Naive thymus-derived CD4-positive, alpha-beta T cell (primary cell): Measurements from ENCODE around the gene SEMG2. TPM values are rescaled to one million over a fixed set of nuclear protein-coding genes. Genes with fewer than 3 reads are reported as not detected.

Experiments
- ATAC-seq: fragments of 150-1000 bp; cut with Tn5 transposase; 2 replicates; pipeline ENCODE4 v1.10.0; 2021; ENCODE audit warnings: mild to moderate bottlenecking, moderate library complexity
- CTCF ChIA-PET: fragments of 350-600 bp; sonication (Branson Sonifier 250); formaldehyde crosslinking; loops from one replicate; lab custom pipeline; 2021; ENCODE audit warnings: antibody characterized with exemption; lab: Charles Lee
- POLR2A ChIA-PET: fragments of 350-600 bp; sonication (Branson Sonifier 250); formaldehyde crosslinking; loops from one replicate; lab custom pipeline; 2021; ENCODE audit warnings: antibody characterized with exemption, inconsistent platforms; lab: Charles Lee
- DNase-seq, 9 donors: peaks; one replicate each; pipeline versions ENCODE4 v3.0.0 to v3.0.0-alpha.2; 2020 to 2022; ENCODE audit warnings: mixed read lengths in 1 of 9
- H3K27ac ChIP-seq: one replicate; pipeline ENCODE4 v1.7.0; 2013; ENCODE audit warnings: mild to moderate bottlenecking, low read depth, low read length, moderate library complexity
- H3K27me3 ChIP-seq, 2 donors: one replicate each; pipeline ENCODE4 v1.7.0; 2013; ENCODE audit warnings: low read length in 2 of 2, mild to moderate bottlenecking in 2 of 2, moderate library complexity in 2 of 2; ENCODE audit not compliant: control insufficient read depth in 2 of 2, insufficient read depth in 2 of 2
- H3K36me3 ChIP-seq, 3 experiments: 1 replicate in 2 of 3; 2 replicates in 1 of 3; pipeline ENCODE4 v1.7.0; 2013; ENCODE audit warnings: low read length in 3 of 3, mild to moderate bottlenecking in 3 of 3, moderate library complexity in 1 of 3; ENCODE audit not compliant: insufficient read depth in 3 of 3, control insufficient read depth in 2 of 3
- H3K4me1 ChIP-seq, 2 donors: one replicate each; pipeline ENCODE4 v1.7.0; 2013; ENCODE audit warnings: low read length in 2 of 2, mild to moderate bottlenecking in 2 of 2, moderate library complexity in 1 of 2; ENCODE audit not compliant: control insufficient read depth in 2 of 2, insufficient read depth in 2 of 2
- H3K4me3 ChIP-seq: 2 replicates; pipeline ENCODE4 v1.7.0; 2013; ENCODE audit warnings: mild to moderate bottlenecking, low read length
- H3K9me3 ChIP-seq, 3 experiments: 1 replicate in 2 of 3; 2 replicates in 1 of 3; pipeline ENCODE4 v1.7.0; 2013; ENCODE audit warnings: low read length in 3 of 3; ENCODE audit not compliant: control insufficient read depth in 2 of 3
- H3K27ac Mint-ChIP-seq, 9 donors: one replicate each; pipeline ENCODE4 v1.8.0; 2020 to 2022; ENCODE audit warnings: mixed read lengths in 9 of 9, mild to moderate bottlenecking in 8 of 9, moderate library complexity in 5 of 9, inconsistent platforms in 2 of 9
- H3K27me3 Mint-ChIP-seq, 5 donors: one replicate each; pipeline ENCODE4 v1.8.0; 2021 to 2022; ENCODE audit warnings: mixed read lengths in 5 of 5, mild to moderate bottlenecking in 1 of 5
- H3K36me3 Mint-ChIP-seq, 5 donors: one replicate each; pipeline ENCODE4 v1.8.0; 2020 to 2022; ENCODE audit warnings: mixed read lengths in 5 of 5, mild to moderate bottlenecking in 3 of 5, inconsistent platforms in 1 of 5
- H3K4me1 Mint-ChIP-seq, 7 donors: one replicate each; pipeline ENCODE4 v1.8.0; 2020 to 2022; ENCODE audit warnings: mixed read lengths in 7 of 7, mild to moderate bottlenecking in 3 of 7, inconsistent platforms in 1 of 7
- H3K4me3 Mint-ChIP-seq, 10 donors: one replicate each; pipeline ENCODE4 v1.8.0; 2020 to 2022; ENCODE audit warnings: mild to moderate bottlenecking in 10 of 10, mixed read lengths in 10 of 10, moderate library complexity in 6 of 10, inconsistent platforms in 2 of 10
- H3K9me3 Mint-ChIP-seq, 11 donors: one replicate each; pipeline ENCODE4 v1.8.0; 2020 to 2022; ENCODE audit warnings: mixed read lengths in 11 of 11, mild to moderate bottlenecking in 4 of 11, inconsistent platforms in 1 of 11, moderate library complexity in 1 of 11
- intact Hi-C, 2 donors: fragments of 100-400 bp; cut with micrococcal nuclease; formaldehyde crosslinking; loops; one replicate each; pipeline ENCODE4 v1.15.1; 2023
- polyA plus RNA-seq, 2 donors: library from polyadenylated mRNA; unstranded; fragments of 300-500 nt; fragmentation: Illumina TruSeq; gene quantifications; one replicate each; pipeline ENCODE4 v1.2.3, GENCODE V29; 2021
- total RNA-seq, 6 experiments: library from RNA in 5 of 6; stranded (reverse) in 5 of 6; gene quantifications; 1 replicate in 5 of 6; 2 replicates in 1 of 6; pipeline ENCODE4 v1.2.3 and lab custom pipeline; 2021 to 2026

Gene SEMG2
- total and polyA plus RNA-seq, 7 experiments from 2014 or later = not detected

DNA sequence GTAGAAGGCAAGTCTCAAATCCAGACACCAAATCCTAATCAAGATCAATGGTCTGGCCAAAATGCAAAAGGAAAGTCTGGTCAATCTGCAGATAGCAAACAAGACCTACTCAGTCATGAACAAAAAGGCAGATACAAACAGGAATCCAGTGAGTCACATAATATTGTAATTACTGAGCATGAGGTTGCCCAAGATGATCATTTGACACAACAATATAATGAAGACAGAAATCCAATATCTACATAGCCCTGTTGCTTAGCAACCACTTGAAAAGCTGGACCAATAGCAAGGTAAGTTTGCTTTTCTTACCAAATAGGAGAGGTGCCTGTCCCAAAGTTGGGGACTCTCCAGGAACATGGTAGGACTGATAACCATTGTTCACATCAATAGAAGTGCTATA lies 2.0 kb downstream of the SEMG2 start:
- H3K27ac Mint-ChIP-seq = no peak overlapping the region
- peaks cover 34 to 56% (median 47%) of the 10 kb centered on the region in 5 donors for H3K27me3 Mint-ChIP-seq
- H3K4me1 Mint-ChIP-seq = no peaks in the 10 kb centered on the region
- Histone ChIP-seq H3K4me1 (no peaks in the 10 kb centered on the region), H3K4me3 (no peak overlapping the region), H3K27me3 (no peaks in the 10 kb centered on the region), H3K27ac (no peak overlapping the region), H3K9me3 (no peaks in the 10 kb centered on the region), H3K36me3 (no peaks in the 10 kb centered on the region)
- peaks cover 0 to 3% (median 0%) of the 10 kb centered on the region in 11 donors for H3K9me3 Mint-ChIP-seq
- no peak overlapping the region for H3K4me3 Mint-ChIP-seq
- POLR2A ChIA-PET = no interaction called here
- ATAC-seq (no peak), DNase-seq (no peak)
- CTCF ChIA-PET = no interaction called here
- intact Hi-C loops = no loop called here
- H3K36me3 Mint-ChIP-seq = no peaks in the 10 kb centered on the region

DNA sequence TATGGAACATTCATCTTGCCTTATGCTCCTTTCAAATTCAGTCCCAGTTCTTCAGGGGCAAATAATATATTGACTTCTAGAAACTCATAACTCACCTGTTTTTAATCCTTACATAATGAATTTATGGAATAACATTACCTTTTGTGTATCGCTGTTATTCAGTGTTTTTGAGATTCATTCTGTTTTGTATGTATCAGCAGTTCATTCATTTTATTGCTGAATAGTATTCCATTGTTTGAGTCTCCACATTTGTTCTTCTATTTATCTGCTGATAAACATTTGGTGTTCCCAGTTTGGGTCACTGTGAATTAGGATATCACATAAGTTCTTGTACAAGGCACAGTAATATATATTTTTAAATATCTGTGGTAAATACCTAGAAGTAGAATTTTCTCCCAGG lies 5.1 kb downstream of the SEMG2 start:
- Histone ChIP-seq H3K27me3 (no peaks in the 10 kb centered on the region), H3K36me3 (no peaks in the 10 kb centered on the region), H3K4me1 (no peaks in the 10 kb centered on the region), H3K9me3 (no peaks in the 10 kb centered on the region), H3K27ac (no peak overlapping the region), H3K4me3 (no peak overlapping the region)
- H3K4me3 Mint-ChIP-seq = no peak overlapping the region
- DNase-seq (no peak), ATAC-seq (no peak)
- ChIA-PET CTCF (no interaction called here), POLR2A (no interaction called here)
- H3K4me1 Mint-ChIP-seq = peaks cover 0 to 2% (median 0%) of the 10 kb centered on the region in 7 donors
- intact Hi-C loops = no loop called here
- H3K9me3 Mint-ChIP-seq = no peaks in the 10 kb centered on the region
- no peak overlapping the region for H3K27ac Mint-ChIP-seq
- H3K27me3 Mint-ChIP-seq = peaks cover 43 to 65% (median 46%) of the 10 kb centered on the region in 5 donors
- no peaks in the 10 kb centered on the region for H3K36me3 Mint-ChIP-seq

DNA sequence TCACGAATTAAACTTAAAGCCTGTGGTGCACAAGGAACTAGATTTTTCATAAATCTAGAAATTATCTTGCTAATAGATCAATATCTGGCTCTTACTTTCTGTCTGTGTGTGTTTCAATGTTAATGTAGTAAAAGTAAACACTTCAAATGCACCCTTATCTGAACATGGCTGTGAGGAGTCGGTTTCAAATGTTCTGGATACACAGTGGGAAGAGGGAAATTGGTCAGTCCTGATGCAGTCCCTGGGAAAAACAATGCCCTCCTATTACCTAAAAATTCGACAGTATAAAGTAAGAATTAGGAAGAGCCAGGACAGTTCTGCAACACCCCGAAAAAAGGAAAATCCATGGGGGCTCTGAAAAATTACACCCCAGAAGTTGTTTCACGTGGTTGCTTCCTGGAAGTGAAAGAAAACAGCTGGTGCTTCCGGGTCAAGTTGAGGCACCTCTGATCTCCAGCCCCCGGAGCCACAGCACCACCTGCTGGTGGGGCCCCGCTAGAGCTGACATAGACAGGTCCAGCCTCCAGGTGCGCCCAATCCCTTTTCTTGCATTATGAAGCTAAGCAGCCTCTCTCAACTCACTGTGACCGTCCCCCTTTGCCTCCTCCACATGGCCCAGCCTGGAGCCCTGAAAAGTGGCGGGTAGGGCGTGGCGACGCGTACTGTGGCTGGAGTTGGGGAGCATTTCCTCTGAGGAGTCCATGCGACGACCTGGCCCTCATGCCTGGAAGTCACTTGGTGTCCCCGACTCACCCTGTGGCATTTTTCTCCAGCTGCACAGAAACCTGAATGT lies 8.3 kb downstream of the SEMG2 start:
- peaks cover 0 to 4% (median 0%) of the 10 kb centered on the region in 5 donors for H3K36me3 Mint-ChIP-seq
- no peak overlapping the region for H3K4me3 Mint-ChIP-seq
- no peaks in the 10 kb centered on the region for H3K36me3 ChIP-seq
- H3K27ac ChIP-seq = no peak overlapping the region
- DNase-seq (peak in 5 of 9 donors; percentile 2 to 47 (median 5)), ATAC-seq (no peak)
- H3K4me1 ChIP-seq = no peaks in the 10 kb centered on the region
- H3K4me3 ChIP-seq = no peak overlapping the region
- H3K4me1 Mint-ChIP-seq = peaks cover 0 to 2% (median 0%) of the 10 kb centered on the region in 7 donors
- H3K9me3 ChIP-seq = peaks cover 0 to under 1% (median 0%) of the 10 kb centered on the region in 3 experiments
- H3K9me3 Mint-ChIP-seq = peaks cover 0 to 7% (median 5%) of the 10 kb centered on the region in 11 donors
- no peak overlapping the region for H3K27ac Mint-ChIP-seq
- ChIA-PET CTCF (interaction anchor here (0.5 kb wide), 1 partner anchor 311 kb away, joined by 3 read pairs; no protein-coding TSS in a partner anchor), POLR2A (no interaction called here)
- intact Hi-C loops = loop anchor here in 1 of 2 donors (10.0 kb wide), 1 partner anchor 55 kb away; the partner anchor contains the start of gene PI3
- H3K27me3 Mint-ChIP-seq = peaks cover 39 to 60% (median 48%) of the 10 kb centered on the region in 5 donors
- peaks cover 0 to 7% of the 10 kb centered on the region in 2 donors for H3K27me3 ChIP-seq

DNA sequence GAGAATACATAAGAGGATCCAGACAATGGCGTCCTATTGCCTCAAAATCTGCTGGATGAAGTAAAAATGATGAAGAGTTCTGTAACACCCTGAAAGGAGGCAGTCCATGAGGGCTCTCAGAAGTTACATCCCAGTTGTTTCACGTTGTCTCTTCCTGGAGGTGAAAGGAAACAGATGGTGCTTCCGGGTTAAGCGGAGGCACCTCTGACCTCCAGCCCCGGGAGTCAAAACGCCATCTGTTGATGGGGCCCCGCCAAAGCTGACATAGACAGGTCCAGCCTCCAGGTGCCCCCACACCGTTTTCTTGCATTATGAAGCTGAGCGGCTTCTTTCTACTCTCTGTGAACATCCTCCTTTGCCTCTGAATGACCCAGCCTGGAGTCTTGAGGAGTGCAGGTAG lies 9.5 kb downstream of the SEMG2 start:
- Histone ChIP-seq H3K36me3 (no peaks in the 10 kb centered on the region), H3K9me3 (peaks cover 0 to 12% (median 0%) of the 10 kb centered on the region in 3 experiments), H3K4me3 (no peak overlapping the region), H3K27ac (no peak overlapping the region), H3K4me1 (no peaks in the 10 kb centered on the region), H3K27me3 (peaks cover 0 to 7% of the 10 kb centered on the region in 2 donors)
- ChIA-PET POLR2A (no interaction called here), CTCF (no interaction called here)
- H3K4me1 Mint-ChIP-seq = peaks cover 0 to 2% (median 0%) of the 10 kb centered on the region in 7 donors
- ATAC-seq = no peak
- H3K9me3 Mint-ChIP-seq = peaks cover 0 to 18% (median 9%) of the 10 kb centered on the region in 11 donors
- intact Hi-C loops = loop anchor here in 1 of 2 donors (10.0 kb wide), 1 partner anchor 56 kb away; the partner anchor contains the start of gene PI3
- peaks cover 0 to 5% (median 0%) of the 10 kb centered on the region in 5 donors for H3K36me3 Mint-ChIP-seq
- no peak for DNase-seq
- peaks cover 31 to 64% (median 49%) of the 10 kb centered on the region in 5 donors for H3K27me3 Mint-ChIP-seq
- H3K4me3 Mint-ChIP-seq = no peak overlapping the region
- no peak overlapping the region for H3K27ac Mint-ChIP-seq

DNA sequence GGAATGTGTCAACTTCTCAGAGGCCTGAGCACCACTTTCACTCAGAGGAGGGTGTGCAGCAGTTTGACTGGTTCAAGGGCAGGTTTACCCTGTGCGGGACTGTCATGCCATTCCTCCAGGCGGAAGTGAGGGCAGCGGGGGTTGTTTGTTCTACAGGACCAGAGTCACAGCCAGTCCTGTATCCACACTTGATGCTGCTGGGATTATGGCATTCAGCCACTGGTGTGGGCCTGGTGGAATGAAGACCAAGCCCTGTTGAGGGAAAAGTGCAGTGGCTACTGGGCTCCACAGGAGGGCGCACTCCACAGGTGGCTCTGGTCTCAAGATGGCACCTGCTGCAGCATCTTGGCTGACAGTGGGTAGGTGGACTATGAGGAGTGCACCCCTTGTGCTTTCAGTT lies 14.8 kb downstream of the SEMG2 start:
- H3K36me3 ChIP-seq = no peaks in the 10 kb centered on the region
- no peaks in the 10 kb centered on the region for H3K4me1 ChIP-seq
- H3K27ac ChIP-seq = no peak overlapping the region
- H3K4me3 Mint-ChIP-seq = no peak overlapping the region
- H3K4me3 ChIP-seq = no peak overlapping the region
- peaks cover 0 to 13% (median 0%) of the 10 kb centered on the region in 3 experiments for H3K9me3 ChIP-seq
- H3K27me3 ChIP-seq = peaks cover 0 to 7% of the 10 kb centered on the region in 2 donors
- H3K27ac Mint-ChIP-seq = no peak overlapping the region
- peaks cover 0 to 5% (median 0%) of the 10 kb centered on the region in 5 donors for H3K36me3 Mint-ChIP-seq
- CTCF ChIA-PET = interaction anchor here (0.6 kb wide), 1 partner anchor 131 kb away, joined by 3 read pairs; no protein-coding TSS in a partner anchor
- ATAC-seq (no peak), DNase-seq (no peak)
- intact Hi-C loops = loop anchor here in 1 of 2 donors (10.0 kb wide), 1 partner anchor 61 kb away; the partner anchor contains the start of gene PI3
- H3K4me1 Mint-ChIP-seq = no peaks in the 10 kb centered on the region
- POLR2A ChIA-PET = no interaction called here
- peaks cover 0 to 33% (median 13%) of the 10 kb centered on the region in 11 donors for H3K9me3 Mint-ChIP-seq
- peaks cover 32 to 71% (median 62%) of the 10 kb centered on the region in 5 donors for H3K27me3 Mint-ChIP-seq

DNA sequence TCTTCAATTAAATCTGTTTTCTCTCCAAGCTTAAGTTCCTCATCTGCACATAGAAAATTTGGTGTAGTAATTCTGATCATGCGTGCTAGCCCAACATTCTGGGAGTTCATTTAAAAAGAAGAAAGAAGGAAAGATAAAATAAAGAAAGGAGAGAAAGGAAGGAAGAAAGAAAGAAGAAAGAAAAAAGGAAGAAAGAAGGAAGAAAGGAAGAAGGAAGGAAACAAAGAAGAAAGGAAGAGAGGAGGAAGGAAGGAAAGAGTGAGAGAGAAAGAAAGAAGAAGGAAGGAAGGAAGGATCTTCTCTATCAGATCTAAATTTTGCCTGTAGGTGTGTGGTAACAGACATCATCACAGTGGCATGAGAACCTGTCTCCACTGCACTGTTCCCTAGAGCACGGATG lies 17.0 kb downstream of the SEMG2 start:
- Histone ChIP-seq H3K36me3 (no peaks in the 10 kb centered on the region), H3K27ac (no peak overlapping the region), H3K9me3 (peaks cover 0 to 13% (median 0%) of the 10 kb centered on the region in 3 experiments), H3K27me3 (no peaks in the 10 kb centered on the region), H3K4me3 (no peak overlapping the region), H3K4me1 (no peaks in the 10 kb centered on the region)
- H3K4me3 Mint-ChIP-seq = no peak overlapping the region
- no peak overlapping the region for H3K27ac Mint-ChIP-seq
- H3K4me1 Mint-ChIP-seq = no peaks in the 10 kb centered on the region
- H3K27me3 Mint-ChIP-seq = peaks cover 46 to 67% (median 54%) of the 10 kb centered on the region in 5 donors
- POLR2A ChIA-PET = no interaction called here
- intact Hi-C loops = loop anchor here in 1 of 2 donors (10.0 kb wide), 1 partner anchor 63 kb away; the partner anchor contains the start of gene PI3
- H3K9me3 Mint-ChIP-seq = peaks cover 0 to 33% (median 13%) of the 10 kb centered on the region in 11 donors
- ATAC-seq (no peak), DNase-seq (no peak)
- H3K36me3 Mint-ChIP-seq = peaks cover 0 to 5% (median 0%) of the 10 kb centered on the region in 5 donors
- CTCF ChIA-PET = no interaction called here
